ENCODE measurements around the gene MLIP. TPM values are rescaled to one million over a fixed set of nuclear protein-coding genes. Genes with fewer than 3 reads are reported as not detected.

Gene MLIP
- total and polyA plus RNA-seq, 2 of the 13 experiments (the other 11 are each of a cell fraction or from before 2014, with no cell fraction given): 0.08 to 0.33 TPM

- intact Hi-C loops (cut with micrococcal nuclease; ENCODE audit: unreplicated experiment): no loop called here
- H3K79me2 ChIP-seq (ENCODE audit: insufficient read depth, low read length): no peaks in the 10 kb centered on the region
- H3K9ac ChIP-seq (ENCODE audit: insufficient read depth, low read depth, low read length): no peak overlapping the region
- no peaks in the 10 kb centered on the region for H3K4me1 ChIP-seq (ENCODE audit: insufficient read depth, low read length)
- WGBS (ENCODE audit: low lambda C conversion rate): 0% methylated on average over 1 of the region's 1 CpG
- no peak for FAIRE-seq
- no peak for ATAC-seq
- H4K20me1 ChIP-seq (ENCODE audit: insufficient read depth, low read length): no peaks in the 10 kb centered on the region
- H3K9me3 ChIP-seq (ENCODE audit: low read length): no peaks in the 10 kb centered on the region
- TF ChIP-seq EHMT2 (IDR thresholded peaks at IDR 0.05; ENCODE audit: borderline replicate concordance, low read depth, low read length) (no peak), ZNF337 (CRISPR knock-in tag; IDR thresholded peaks at IDR 0.05; ENCODE audit: borderline replicate concordance, low read depth) (no peak), TRIM22 (IDR thresholded peaks at IDR 0.05) (no peak), ZHX1 (CRISPR knock-in tag; IDR thresholded peaks at IDR 0.05; ENCODE audit: low read depth) (no peak), ZNF451 (CRISPR knock-in tag; IDR thresholded peaks at IDR 0.05) (no peak), ZNF530 (CRISPR knock-in tag; IDR thresholded peaks at IDR 0.05; ENCODE audit: low read depth) (no peak), ZSCAN12 (CRISPR knock-in tag; IDR thresholded peaks at IDR 0.05) (no peak), ZNF619 (CRISPR knock-in tag; IDR thresholded peaks at IDR 0.05) (no peak), PCBP2 (optimal IDR thresholded peaks at IDR 0.05; ENCODE audit: low read depth, low read length, poor library complexity, severe bottlenecking) (no peak), RARA (CRISPR knock-in tag; IDR thresholded peaks at IDR 0.05) (no peak), HOXA5 (CRISPR knock-in tag; IDR thresholded peaks at IDR 0.05) (no peak), ZNF569 (CRISPR knock-in tag; IDR thresholded peaks at IDR 0.05; ENCODE audit: borderline replicate concordance) (no peak), KAT7 (CRISPR knock-in tag; IDR thresholded peaks at IDR 0.05; ENCODE audit: borderline replicate concordance) (no peak), ZNF124 (CRISPR knock-in tag; IDR thresholded peaks at IDR 0.05) (no peak), TBX2 (CRISPR knock-in tag; IDR thresholded peaks at IDR 0.05; ENCODE audit: borderline replicate concordance) (no peak), MTERF4 (CRISPR knock-in tag; IDR thresholded peaks at IDR 0.05) (no peak), CERS6 (CRISPR knock-in tag; IDR thresholded peaks at IDR 0.05) (no peak)
- POLR2A ChIA-PET: no interaction called here
- no peak for DNase-seq (ENCODE audit: low spot score)
- H3K36me3 ChIP-seq (replicated peaks in 1 of 2; ENCODE audit: control insufficient read depth in 1 of 2, insufficient read depth in 2 of 2, low read length in 2 of 2): no peaks in the 10 kb centered on the region
- no peak overlapping the region for H3K4me2 ChIP-seq (ENCODE audit: low read depth, low read length)
- in situ Hi-C loops (cut with HindIII; ENCODE audit: extremely low pct_ligation_motif_present, low pct_unique_long_range_greater_than_20kb): no loop called here
- H3K4me3 ChIP-seq (replicated peaks in 1 of 3; ENCODE audit: insufficient read depth in 1 of 3, low read depth in 2 of 3, low read length in 3 of 3): no peak overlapping the region
- no peak overlapping the region for H3K27ac ChIP-seq (ENCODE audit: extremely low read length, insufficient read depth, low read length)
- H3K27me3 ChIP-seq (ENCODE audit: control insufficient read depth in 1 of 2, insufficient read depth in 2 of 2, low read length in 2 of 2): no peaks in the 10 kb centered on the region
- no TSS peak for BruUV-seq (replicated peaks)
- no peak overlapping the region for H2AFZ ChIP-seq (ENCODE audit: low read length)
- CTCF ChIA-PET (ENCODE audit: low intra/inter-chr PET ratio, low total read pairs): no interaction called here
These were observed 24.8 kb upstream of the MLIP start for GRCh38 chr6:54086439-54086838.
